Panc1 (cell line): Measurements from ENCODE around the gene EGFR.

ENCODE experiments used
- POLR2AphosphoS5 ChIP-seq: IDR thresholded peaks from 2 replicates; pipeline ENCODE4 v1.6.1; 2012; ENCODE audit warnings: mild to moderate bottlenecking, low read depth, low read length, moderate library complexity
- TF ChIP-seq, protein P1 (sequence below): fragments of 450-650 bp; IDR thresholded peaks from 2 replicates; pipeline ENCODE4 v1.5.1; 2017; ENCODE audit warnings: mild to moderate bottlenecking
- TF ChIP-seq, protein P2 (sequence below), 2 experiments: IDR thresholded peaks; 2 replicates each; pipeline ENCODE4 v1.6.1; 2011 to 2012; ENCODE audit warnings: low read depth in 2 of 2, control low read depth in 1 of 2, low read length in 1 of 2, mild to moderate bottlenecking in 1 of 2, moderate library complexity in 1 of 2; ENCODE audit not compliant: insufficient read depth in 1 of 2

DNA sequence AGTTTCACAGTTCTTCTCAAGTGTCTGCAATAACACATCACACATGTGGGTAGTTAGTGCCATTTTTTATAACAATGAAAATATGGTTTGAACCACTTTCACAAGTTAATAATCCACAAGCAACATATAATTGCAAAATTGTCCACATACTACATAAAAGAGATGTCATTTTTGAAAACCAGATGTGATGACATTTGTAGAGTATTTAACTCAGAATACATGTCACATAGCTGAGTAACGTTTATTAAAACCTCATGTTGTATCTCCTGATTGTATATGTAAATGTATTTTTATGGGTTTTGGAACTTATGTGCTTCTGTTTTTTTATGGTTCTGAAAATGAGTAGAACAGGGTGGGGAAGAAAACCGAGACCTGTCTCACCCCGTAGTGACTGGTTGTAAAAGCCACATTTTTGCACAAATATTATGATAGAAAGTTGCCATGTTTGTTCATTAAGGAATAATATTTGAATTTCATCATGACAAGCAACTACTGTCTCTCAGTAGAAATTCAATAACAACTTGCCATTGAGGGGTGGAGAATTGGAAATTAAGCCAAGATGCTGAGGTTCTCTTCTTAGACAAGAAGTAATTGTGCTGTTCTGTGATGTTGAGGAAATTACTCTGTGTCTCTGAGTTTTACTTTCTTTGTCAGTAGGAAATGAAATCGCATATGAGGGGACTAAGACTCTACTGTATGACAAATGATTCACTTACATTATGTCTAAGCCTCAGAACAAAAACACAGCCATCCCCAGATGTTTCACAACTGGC is 29.2 kb upstream of the EGFR start:
- TF ChIP-seq, protein P1, sequence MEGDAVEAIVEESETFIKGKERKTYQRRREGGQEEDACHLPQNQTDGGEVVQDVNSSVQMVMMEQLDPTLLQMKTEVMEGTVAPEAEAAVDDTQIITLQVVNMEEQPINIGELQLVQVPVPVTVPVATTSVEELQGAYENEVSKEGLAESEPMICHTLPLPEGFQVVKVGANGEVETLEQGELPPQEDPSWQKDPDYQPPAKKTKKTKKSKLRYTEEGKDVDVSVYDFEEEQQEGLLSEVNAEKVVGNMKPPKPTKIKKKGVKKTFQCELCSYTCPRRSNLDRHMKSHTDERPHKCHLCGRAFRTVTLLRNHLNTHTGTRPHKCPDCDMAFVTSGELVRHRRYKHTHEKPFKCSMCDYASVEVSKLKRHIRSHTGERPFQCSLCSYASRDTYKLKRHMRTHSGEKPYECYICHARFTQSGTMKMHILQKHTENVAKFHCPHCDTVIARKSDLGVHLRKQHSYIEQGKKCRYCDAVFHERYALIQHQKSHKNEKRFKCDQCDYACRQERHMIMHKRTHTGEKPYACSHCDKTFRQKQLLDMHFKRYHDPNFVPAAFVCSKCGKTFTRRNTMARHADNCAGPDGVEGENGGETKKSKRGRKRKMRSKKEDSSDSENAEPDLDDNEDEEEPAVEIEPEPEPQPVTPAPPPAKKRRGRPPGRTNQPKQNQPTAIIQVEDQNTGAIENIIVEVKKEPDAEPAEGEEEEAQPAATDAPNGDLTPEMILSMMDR: no peak
- TF ChIP-seq POLR2AphosphoS5: no peak
- TF ChIP-seq, protein P2, sequence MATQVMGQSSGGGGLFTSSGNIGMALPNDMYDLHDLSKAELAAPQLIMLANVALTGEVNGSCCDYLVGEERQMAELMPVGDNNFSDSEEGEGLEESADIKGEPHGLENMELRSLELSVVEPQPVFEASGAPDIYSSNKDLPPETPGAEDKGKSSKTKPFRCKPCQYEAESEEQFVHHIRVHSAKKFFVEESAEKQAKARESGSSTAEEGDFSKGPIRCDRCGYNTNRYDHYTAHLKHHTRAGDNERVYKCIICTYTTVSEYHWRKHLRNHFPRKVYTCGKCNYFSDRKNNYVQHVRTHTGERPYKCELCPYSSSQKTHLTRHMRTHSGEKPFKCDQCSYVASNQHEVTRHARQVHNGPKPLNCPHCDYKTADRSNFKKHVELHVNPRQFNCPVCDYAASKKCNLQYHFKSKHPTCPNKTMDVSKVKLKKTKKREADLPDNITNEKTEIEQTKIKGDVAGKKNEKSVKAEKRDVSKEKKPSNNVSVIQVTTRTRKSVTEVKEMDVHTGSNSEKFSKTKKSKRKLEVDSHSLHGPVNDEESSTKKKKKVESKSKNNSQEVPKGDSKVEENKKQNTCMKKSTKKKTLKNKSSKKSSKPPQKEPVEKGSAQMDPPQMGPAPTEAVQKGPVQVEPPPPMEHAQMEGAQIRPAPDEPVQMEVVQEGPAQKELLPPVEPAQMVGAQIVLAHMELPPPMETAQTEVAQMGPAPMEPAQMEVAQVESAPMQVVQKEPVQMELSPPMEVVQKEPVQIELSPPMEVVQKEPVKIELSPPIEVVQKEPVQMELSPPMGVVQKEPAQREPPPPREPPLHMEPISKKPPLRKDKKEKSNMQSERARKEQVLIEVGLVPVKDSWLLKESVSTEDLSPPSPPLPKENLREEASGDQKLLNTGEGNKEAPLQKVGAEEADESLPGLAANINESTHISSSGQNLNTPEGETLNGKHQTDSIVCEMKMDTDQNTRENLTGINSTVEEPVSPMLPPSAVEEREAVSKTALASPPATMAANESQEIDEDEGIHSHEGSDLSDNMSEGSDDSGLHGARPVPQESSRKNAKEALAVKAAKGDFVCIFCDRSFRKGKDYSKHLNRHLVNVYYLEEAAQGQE (IDR thresholded peaks at IDR 0.05; ENCODE audit: insufficient read depth in 1 of 2, low read depth in 2 of 2, low read length in 1 of 2): no peak
